BLaER1 treated with 17β-estradiol and CSF1 and Interleukin-3, amounts not matched to agents 10 nM and 100 nM (cell line): ENCODE data around the gene LIG1.
"Not testable (repeated sequence)": the region's sequence is repeated elsewhere in the genome, so short reads cannot be mapped to it uniquely, and the experiment has no call there.

Experiments used
- H3K27ac ChIP-seq, 11 experiments: shearing (Covaris generic); formaldehyde crosslinking; 2 replicates each; pipeline ENCODE4 v1.8.1; 2022
- H3K27me3 ChIP-seq, 11 experiments: shearing (Covaris generic); formaldehyde crosslinking; 2 replicates each; pipeline ENCODE4 v1.8.1; 2022
- H3K36me3 ChIP-seq, 11 experiments: shearing (Covaris generic); formaldehyde crosslinking; 2 replicates each; pipeline ENCODE4 v1.8.1; 2022
- H3K4me1 ChIP-seq, 10 experiments: shearing (Covaris generic); formaldehyde crosslinking; 2 replicates each; pipeline ENCODE4 v1.8.1; 2022
- H3K4me2 ChIP-seq, 11 experiments: shearing (Covaris generic); formaldehyde crosslinking; 2 replicates each; pipeline ENCODE4 v1.8.1; 2022
- H3K4me3 ChIP-seq, 10 experiments: shearing (Covaris generic); formaldehyde crosslinking; 2 replicates each; pipeline ENCODE4 v1.8.1; 2022
- H3K9ac ChIP-seq, 11 experiments: shearing (Covaris generic); formaldehyde crosslinking; 2 replicates each; pipeline ENCODE4 v1.8.1; 2022
- H3K9me3 ChIP-seq, 11 experiments: shearing (Covaris generic); formaldehyde crosslinking; replicated peaks in 1 of 11; 2 replicates each; pipeline ENCODE4 v1.8.1; 2022
- H4K20me1 ChIP-seq, 11 experiments: shearing (Covaris generic); formaldehyde crosslinking; 2 replicates each; pipeline ENCODE4 v1.8.1; 2022
- Cebpa-rat ChIP-seq, 11 experiments: shearing (Covaris generic); IDR thresholded peaks; 2 replicates each; pipeline ENCODE4 v1.8.1; 2022

Gene LIG1

DNA sequence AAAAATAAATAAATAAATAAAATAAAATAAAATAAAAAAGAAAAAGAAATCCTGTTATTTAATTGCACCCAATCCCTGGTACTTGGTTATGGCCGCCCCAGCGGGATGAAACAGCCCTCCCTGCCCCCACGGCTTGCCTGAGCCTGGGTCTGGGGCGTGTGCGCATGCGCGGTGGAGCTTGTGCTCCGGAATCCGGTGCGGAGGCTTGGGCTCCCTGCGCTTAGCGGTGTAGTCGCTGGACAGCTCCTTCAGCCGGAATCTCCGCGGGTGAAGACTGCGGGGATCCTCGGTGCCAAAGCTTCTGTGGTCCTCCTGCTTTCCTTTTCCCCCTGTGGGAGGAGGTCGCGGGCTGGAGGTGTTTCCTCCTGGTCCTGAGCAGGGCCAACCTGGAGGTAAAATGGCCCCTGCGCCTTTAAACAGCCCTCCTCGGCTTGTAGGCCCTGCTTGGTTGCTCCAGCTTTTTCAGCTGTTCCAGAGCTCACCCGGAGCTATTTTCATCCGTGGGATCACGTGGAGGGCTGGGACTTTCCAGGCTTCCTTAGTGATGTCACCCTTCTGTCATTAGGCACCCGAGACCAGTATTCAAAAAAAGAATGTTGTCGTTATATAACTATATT lies 59.7 kb downstream of the LIG1 start, which contains the start of gene PLA2G4C:
PLA2G4C (minus strand) TSS at position 468 of the 617 bp plus-strand sequence. CDS start 4,288 bp downstream, outside the sequence.
- peak within 1 kb of the TSS; percentile 61 to 95 (median 79) for H3K9ac ChIP-seq
- H4K20me1 ChIP-seq = no peaks in the 10 kb centered on the region
- peaks cover 37 to 54% (median 48%) of the 10 kb centered on the region in 10 experiments for H3K4me1 ChIP-seq
- H3K4me3 ChIP-seq = peak within 1 kb of the TSS; percentile 53 to 66 (median 60)
- H3K27me3 ChIP-seq = no peaks in the 10 kb centered on the region
- TF ChIP-seq Cebpa-rat (IDR thresholded peaks at IDR 0.05) = no peak
- H3K27ac ChIP-seq = peak within 1 kb of the TSS; percentile 56 to 96 (median 83)
- H3K9me3 ChIP-seq = no peaks in the 10 kb centered on the region
- H3K4me2 ChIP-seq = peak within 1 kb of the TSS; percentile 75 to 93 (median 84)
- H3K36me3 ChIP-seq = peaks cover 3 to 20% (median 15%) of the 10 kb centered on the region in 11 experiments; a peak in 19 of 22 replicates

GRCh38 chr19:48108997-48109782 lies 61.0 kb downstream of the LIG1 start:
- Histone ChIP-seq H3K9ac (peak overlapping the region in 2 of 11 experiments; percentile 87 to 95; a peak in 2 of 22 replicates), H3K36me3 (peaks cover 0 to 11% (median 3%) of the 10 kb centered on the region in 11 experiments; a peak in 15 of 22 replicates), H3K4me2 (peak overlapping the region in 7 of 11 experiments; percentile 75 to 93 (median 82); a peak in 9 of 22 replicates), H3K27ac (peak overlapping the region in 2 of 11 experiments; percentile 89 to 90; a peak in 3 of 22 replicates), H4K20me1 (no peaks in the 10 kb centered on the region), H3K9me3 (no peaks in the 10 kb centered on the region), H3K4me3 (peak overlapping the region in 2 of 10 experiments; percentile 53 to 58; a peak in 3 of 20 replicates), H3K4me1 (peaks cover 37 to 54% (median 48%) of the 10 kb centered on the region in 10 experiments), H3K27me3 (no peaks in the 10 kb centered on the region)
- TF ChIP-seq Cebpa-rat (IDR thresholded peaks at IDR 0.05) = no peak

GRCh38 chr19:48103922-48104321 lies 66.2 kb downstream of the LIG1 start:
- peaks cover 0 to 27% (median 0%) of the 10 kb centered on the region in 11 experiments; a peak in 4 of 22 replicates for H3K36me3 ChIP-seq
- no peak overlapping the region for H3K4me2 ChIP-seq
- peaks cover 0 to 3% (median 0%) of the 10 kb centered on the region in 11 experiments; a peak in 2 of 22 replicates for H3K9me3 ChIP-seq
- no peak for TF ChIP-seq Cebpa-rat (IDR thresholded peaks at IDR 0.05)
- H3K4me1 ChIP-seq = peaks cover 14 to 36% (median 25%) of the 10 kb centered on the region in 10 experiments
- no peaks in the 10 kb centered on the region for H3K27me3 ChIP-seq
- no peak overlapping the region for H3K27ac ChIP-seq
- no peaks in the 10 kb centered on the region for H4K20me1 ChIP-seq
- H3K4me3 ChIP-seq = no peak overlapping the region
- H3K9ac ChIP-seq = no peak overlapping the region

DNA sequence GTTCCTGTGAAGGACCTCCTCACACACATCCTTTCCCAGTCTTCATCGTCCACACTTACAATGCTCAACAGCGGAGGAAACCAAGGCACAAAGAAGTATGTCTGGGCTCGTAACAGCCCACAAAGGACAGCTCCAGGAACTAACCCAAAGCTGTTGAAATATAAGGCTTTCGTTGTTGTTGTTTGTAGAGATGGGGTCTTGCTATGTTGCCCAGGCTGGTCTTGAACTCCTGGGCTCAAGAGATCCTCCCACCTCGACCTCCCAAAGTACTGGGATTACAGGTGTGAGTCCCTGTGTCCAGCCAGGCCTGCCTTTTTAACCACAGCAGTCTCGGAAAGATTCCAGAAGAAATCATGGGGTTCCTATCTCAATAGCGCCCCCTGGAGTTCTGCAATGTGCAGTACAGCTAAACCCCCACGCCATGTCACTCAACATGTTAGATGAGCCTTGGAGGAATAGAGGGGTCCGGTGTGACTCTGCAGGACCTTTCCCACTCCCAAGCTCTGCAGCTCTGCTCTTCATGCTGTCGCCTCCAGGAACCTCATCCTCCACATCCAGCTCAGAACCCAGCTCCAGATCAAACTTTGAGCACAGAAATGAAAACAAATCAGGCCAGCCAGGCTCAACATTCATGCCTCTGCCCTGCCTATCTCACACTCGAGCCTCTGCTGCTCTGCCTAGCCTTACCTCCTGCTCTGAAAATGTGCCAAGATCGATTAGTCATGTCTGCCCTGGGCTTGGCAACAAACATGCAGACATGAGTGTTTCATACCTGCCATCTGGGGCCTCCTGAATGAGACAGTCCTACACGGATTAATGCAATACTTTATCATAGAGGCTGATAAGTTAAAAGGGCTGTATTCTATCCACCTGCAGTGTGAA lies 67.0 kb downstream of the LIG1 start:
- no peak overlapping the region for H3K4me3 ChIP-seq

GRCh38 chr19:48095612-48096175 lies 74.5 kb downstream of the LIG1 start:
- TF ChIP-seq Cebpa-rat (IDR thresholded peaks at IDR 0.05) = no peak
- H3K27ac ChIP-seq = no peak overlapping the region
- H3K4me3 ChIP-seq = no peak overlapping the region
- H3K4me1 ChIP-seq = peaks cover 0 to 6% (median 0%) of the 10 kb centered on the region in 10 experiments; a peak in 4 of 20 replicates
- no peaks in the 10 kb centered on the region for H4K20me1 ChIP-seq
- H3K9me3 ChIP-seq = peaks cover 27 to 50% (median 36%) of the 10 kb centered on the region in 11 experiments
- peaks cover 0 to 60% (median 0%) of the 10 kb centered on the region in 11 experiments; a peak in 6 of 22 replicates for H3K36me3 ChIP-seq
- H3K4me2 ChIP-seq = no peak overlapping the region
- no peak overlapping the region for H3K9ac ChIP-seq
- no peaks in the 10 kb centered on the region for H3K27me3 ChIP-seq

More for the DNA sequence above, 67.0 kb downstream of the LIG1 start:
- peaks cover 0 to 33% (median 0%) of the 10 kb centered on the region in 11 experiments; a peak in 4 of 22 replicates for H3K36me3 ChIP-seq
- TF ChIP-seq Cebpa-rat (IDR thresholded peaks at IDR 0.05) = no peak
- H3K9ac ChIP-seq = no peak overlapping the region
- H3K27ac ChIP-seq = no peak overlapping the region
- peak overlapping the region in 2 of 11 experiments; percentile 15 to 20; a peak in 3 of 22 replicates for H3K4me2 ChIP-seq
- no peaks in the 10 kb centered on the region for H3K27me3 ChIP-seq
- peaks cover 0 to 5% (median 0%) of the 10 kb centered on the region in 11 experiments; a peak in 2 of 22 replicates for H3K9me3 ChIP-seq
- no peaks in the 10 kb centered on the region for H4K20me1 ChIP-seq
- peaks cover 7 to 36% (median 24%) of the 10 kb centered on the region in 10 experiments for H3K4me1 ChIP-seq

DNA sequence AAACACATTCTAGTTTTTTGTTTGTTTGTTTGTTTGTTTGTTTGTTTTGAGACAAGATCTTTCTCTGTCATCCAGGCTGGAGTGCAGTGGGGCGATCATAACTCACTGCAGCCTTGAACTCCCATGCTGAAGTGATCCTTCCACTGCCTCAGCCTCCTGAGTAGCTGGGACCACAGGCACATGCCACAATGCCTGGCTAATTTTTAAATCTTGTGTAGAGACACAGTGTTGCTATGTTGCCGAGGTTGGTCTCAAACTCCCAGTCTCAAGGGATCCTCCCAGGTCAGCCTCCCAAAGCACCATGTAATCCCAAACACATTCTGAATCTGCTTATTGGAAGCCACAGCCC lies 75.3 kb downstream of the LIG1 start:
- peaks cover 27 to 53% (median 38%) of the 10 kb centered on the region in 11 experiments for H3K9me3 ChIP-seq
- TF ChIP-seq Cebpa-rat (IDR thresholded peaks at IDR 0.05) = no peak
- H4K20me1 ChIP-seq = no peaks in the 10 kb centered on the region
- no peak overlapping the region for H3K9ac ChIP-seq
- peaks cover 0 to 60% (median 0%) of the 10 kb centered on the region in 11 experiments; a peak in 6 of 22 replicates for H3K36me3 ChIP-seq
- H3K4me1 ChIP-seq = peaks cover 0 to 6% (median 0%) of the 10 kb centered on the region in 10 experiments; a peak in 2 of 20 replicates
- H3K27me3 ChIP-seq = no peaks in the 10 kb centered on the region
- H3K27ac ChIP-seq = no peak overlapping the region
- H3K4me3 ChIP-seq = no peak overlapping the region
- no peak overlapping the region for H3K4me2 ChIP-seq

- Histone ChIP-seq H3K4me1 (peaks cover 0 to 7% (median 0%) of the 10 kb centered on the region in 10 experiments; a peak in 2 of 20 replicates), H3K4me3 (no peak overlapping the region), H3K9me3 (peaks cover 27 to 53% (median 38%) of the 10 kb centered on the region in 11 experiments), H4K20me1 (no peaks in the 10 kb centered on the region), H3K36me3 (peaks cover 0 to 55% (median 0%) of the 10 kb centered on the region in 11 experiments; a peak in 6 of 22 replicates), H3K9ac (no peak overlapping the region), H3K27ac (no peak overlapping the region), H3K4me2 (no peak overlapping the region), H3K27me3 (no peaks in the 10 kb centered on the region)
- no peak for TF ChIP-seq Cebpa-rat (IDR thresholded peaks at IDR 0.05)
These were observed 75.9 kb downstream of the LIG1 start for GRCh38 chr19:48094129-48094854.

DNA sequence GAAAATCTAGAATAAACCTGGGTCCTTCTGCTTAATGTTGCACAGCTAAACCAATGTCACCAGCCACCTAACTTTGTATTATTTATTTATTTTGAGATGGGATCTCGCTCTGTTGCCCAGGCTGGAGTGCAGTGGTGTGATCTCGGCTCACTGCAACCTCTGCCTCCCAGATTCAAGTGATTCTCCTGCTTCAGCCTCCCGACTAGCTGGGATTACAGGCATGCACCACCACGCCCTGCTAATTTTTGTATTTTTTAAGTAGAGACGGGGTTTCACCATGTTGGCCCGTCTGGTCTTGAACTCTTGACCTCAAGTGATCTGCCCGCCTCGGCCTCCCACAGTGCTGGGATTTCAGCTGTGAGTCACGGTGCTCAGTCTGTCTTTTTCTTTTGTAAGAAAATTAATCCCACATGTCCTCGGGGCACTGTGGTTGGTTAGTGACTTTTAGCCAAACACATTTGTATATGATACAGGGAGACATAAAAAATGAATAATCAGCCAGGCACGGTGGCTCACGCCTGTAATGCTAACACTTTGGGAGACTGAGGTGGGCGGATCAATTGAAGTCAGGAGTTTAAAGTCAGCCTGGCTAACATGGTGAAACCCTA lies 78.9 kb downstream of the LIG1 start:
- not testable (repeated sequence) for H3K4me2 ChIP-seq, H3K4me1 ChIP-seq, H3K4me3 ChIP-seq, H4K20me1 ChIP-seq, H3K27ac ChIP-seq, H3K27me3 ChIP-seq, H3K9ac ChIP-seq
- Histone ChIP-seq H3K9me3 (peaks cover 23 to 58% (median 42%) of the 10 kb centered on the region in 11 experiments), H3K36me3 (peaks cover 0 to 38% (median 0%) of the 10 kb centered on the region in 11 experiments; a peak in 6 of 22 replicates)
